Panc1 (cell line): Measurements from ENCODE around the gene LMF1. TPM values are rescaled to one million over a fixed set of nuclear protein-coding genes. Genes with fewer than 3 reads are reported as not detected.

ENCODE experiments used
- ATAC-seq: fragments of 200-7000 bp; cut with Tn5 transposase; 2 replicates; pipeline ENCODE4 v1.9.1; 2020; ENCODE audit warnings: mild to moderate bottlenecking, moderate library complexity
- BruUV-seq: library from RNA; stranded (reverse); fragments of 400-500 nt; replicated peaks from 2 replicates; lab custom pipeline; 2021; lab: Mats Ljungman, UMichigan
- CTCF ChIA-PET: fragments of 300-600 bp; sonication (Branson Sonifier 250); formaldehyde crosslinking; loops from one replicate; lab custom pipeline; 2022; ENCODE audit warnings: antibody characterized with exemption; lab: Charles Lee
- POLR2A ChIA-PET: fragments of 300-600 bp; sonication (Branson Sonifier 250); formaldehyde crosslinking; loops from one replicate; lab custom pipeline; 2022; ENCODE audit warnings: antibody characterized with exemption; lab: Charles Lee
- DNase-seq: peaks from one replicate; pipeline ENCODE4 v3.0.0-alpha.2; 2010; ENCODE audit warnings: low read depth, low spot score
- H3K27ac ChIP-seq: 2 replicates; pipeline ENCODE4 v1.5.1; 2011; ENCODE audit warnings: mild to moderate bottlenecking, low read length, inconsistent platforms
- H3K27me3 ChIP-seq: fragments of 200-500 bp; sonication (Bioruptor generic); 2 replicates; pipeline ENCODE4 v1.6.0; 2014; ENCODE audit warnings: low read length, inconsistent platforms; ENCODE audit not compliant: control insufficient read depth, insufficient read depth
- H3K36me3 ChIP-seq: fragments of 200-500 bp; sonication (Bioruptor generic); 2 replicates; pipeline ENCODE4 v1.5.1; 2014; ENCODE audit warnings: inconsistent platforms, mild to moderate bottlenecking, low read length, moderate library complexity; ENCODE audit not compliant: control insufficient read depth, insufficient read depth
- H3K4me1 ChIP-seq: 2 replicates; pipeline ENCODE4 v1.5.1; 2011; ENCODE audit warnings: inconsistent platforms, mild to moderate bottlenecking, low read length, moderate library complexity; ENCODE audit not compliant: control insufficient read depth, insufficient read depth
- H3K4me3 ChIP-seq, 2 experiments: 2 replicates each; pipeline ENCODE4 v1.5.1; 2011 to 2012; ENCODE audit warnings: low read depth in 2 of 2, low read length in 2 of 2, mild to moderate bottlenecking in 2 of 2, inconsistent platforms in 1 of 2, moderate library complexity in 1 of 2
- H3K9me3 ChIP-seq: fragments of 200-500 bp; sonication (Bioruptor generic); 2 replicates; pipeline ENCODE4 v1.5.1; 2014; ENCODE audit warnings: low read depth, mild to moderate bottlenecking, inconsistent platforms, low read length, moderate library complexity; ENCODE audit not compliant: control insufficient read depth, insufficient read depth
- POLR2AphosphoS5 ChIP-seq: IDR thresholded peaks from 2 replicates; pipeline ENCODE4 v1.6.1; 2012; ENCODE audit warnings: mild to moderate bottlenecking, low read depth, low read length, moderate library complexity
- SIN3A ChIP-seq: IDR thresholded peaks from 2 replicates; pipeline ENCODE4 v1.6.1; 2012; ENCODE audit warnings: low read depth, mild to moderate bottlenecking, low read length, moderate library complexity, borderline replicate concordance; ENCODE audit not compliant: insufficient read depth
- TCF7L2 ChIP-seq: IDR thresholded peaks from 2 replicates; pipeline ENCODE4 v1.6.1; 2011; ENCODE audit warnings: mild to moderate bottlenecking, low read depth, low read length, inconsistent platforms
- in situ Hi-C: cut with HindIII; loops from 2 replicates; pipeline ENCODE4 v1.10.0; 2016; ENCODE audit warnings: low sequenced_read_pairs, low pct_unique_long_range_greater_than_20kb
- intact Hi-C: fragments of 100-400 bp; cut with micrococcal nuclease; formaldehyde crosslinking; loops from one replicate; pipeline ENCODE4 v1.10.0; 2022; ENCODE audit not compliant: unreplicated experiment
- total RNA-seq: library from RNA; stranded (reverse); gene quantifications from one replicate; pipeline ENCODE4 v1.2.1, GENCODE V29; 2021; ENCODE audit not compliant: unreplicated experiment
- TF ChIP-seq, protein P1 (sequence below), 2 experiments: IDR thresholded peaks; 2 replicates each; pipeline ENCODE4 v1.6.1; 2011 to 2012; ENCODE audit warnings: low read depth in 2 of 2, control low read depth in 1 of 2, low read length in 1 of 2, mild to moderate bottlenecking in 1 of 2, moderate library complexity in 1 of 2; ENCODE audit not compliant: insufficient read depth in 1 of 2
- TF ChIP-seq, protein P2 (sequence below): fragments of 450-650 bp; IDR thresholded peaks from 2 replicates; pipeline ENCODE4 v1.5.1; 2017; ENCODE audit warnings: mild to moderate bottlenecking

LMF1 gene
- total RNA-seq, 1 experiment from 2014 or later = 24.3 TPM

DNA sequence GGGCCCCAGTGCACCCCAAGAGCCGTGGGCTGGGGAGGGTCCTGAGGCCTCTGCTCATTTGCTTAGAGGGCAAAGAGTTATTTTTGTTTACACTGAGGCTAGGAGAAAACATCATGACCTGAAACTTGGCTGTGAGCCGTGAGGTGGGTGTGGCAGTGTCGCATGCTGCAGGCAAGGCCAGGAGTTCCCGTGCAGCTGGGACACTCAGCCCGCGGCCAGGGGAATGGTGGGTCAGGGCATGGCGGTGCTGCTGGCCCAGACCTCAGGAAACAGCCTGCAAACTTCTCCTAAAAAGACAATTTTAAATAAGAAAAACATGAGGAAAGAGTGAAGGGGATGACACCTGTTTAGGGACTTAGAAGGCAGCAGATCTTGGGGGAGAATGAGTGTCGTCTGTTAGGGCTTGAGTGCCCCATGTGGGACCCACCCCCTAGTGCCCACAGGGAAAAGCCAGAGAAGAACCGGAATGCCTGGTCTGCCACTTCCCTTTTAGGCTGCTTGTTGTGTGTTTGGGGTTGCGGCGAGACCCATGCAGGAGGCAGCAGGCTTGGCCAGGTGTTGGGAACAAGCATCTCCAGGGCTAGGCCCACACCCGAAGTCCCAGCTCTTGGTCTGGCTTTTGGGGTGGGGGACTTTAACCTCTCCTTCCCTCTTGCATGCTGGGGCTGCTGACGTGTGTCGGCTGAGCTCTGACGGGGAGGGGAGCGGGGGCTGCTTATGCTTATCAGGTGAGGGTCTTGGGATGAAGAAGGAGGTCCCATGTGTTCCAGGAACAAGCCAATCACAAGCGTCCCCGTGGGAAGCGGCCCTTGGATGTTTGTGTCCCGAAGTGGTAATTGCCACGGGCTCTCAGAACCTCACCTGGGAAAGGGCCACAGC lies 89.3 kb downstream of the LMF1 start:
- in situ Hi-C loops (no loop called here), intact Hi-C loops (no loop called here)
- ATAC-seq (no peak), DNase-seq (no peak)
- Histone ChIP-seq H3K4me3 (no peak overlapping the region), H3K27ac (no peak overlapping the region), H3K9me3 (peaks cover 5% of the 10 kb centered on the region; the same call in 1 of the 2 replicates), H3K27me3 (no peaks in the 10 kb centered on the region), H3K36me3 (no peaks in the 10 kb centered on the region), H3K4me1 (no peaks in the 10 kb centered on the region)
- BruUV-seq = no TSS peak
- ChIA-PET CTCF (no interaction called here), POLR2A (no interaction called here)
- TF ChIP-seq POLR2AphosphoS5 = no peak
- TF ChIP-seq TCF7L2 = no peak
- TF ChIP-seq, protein P1, sequence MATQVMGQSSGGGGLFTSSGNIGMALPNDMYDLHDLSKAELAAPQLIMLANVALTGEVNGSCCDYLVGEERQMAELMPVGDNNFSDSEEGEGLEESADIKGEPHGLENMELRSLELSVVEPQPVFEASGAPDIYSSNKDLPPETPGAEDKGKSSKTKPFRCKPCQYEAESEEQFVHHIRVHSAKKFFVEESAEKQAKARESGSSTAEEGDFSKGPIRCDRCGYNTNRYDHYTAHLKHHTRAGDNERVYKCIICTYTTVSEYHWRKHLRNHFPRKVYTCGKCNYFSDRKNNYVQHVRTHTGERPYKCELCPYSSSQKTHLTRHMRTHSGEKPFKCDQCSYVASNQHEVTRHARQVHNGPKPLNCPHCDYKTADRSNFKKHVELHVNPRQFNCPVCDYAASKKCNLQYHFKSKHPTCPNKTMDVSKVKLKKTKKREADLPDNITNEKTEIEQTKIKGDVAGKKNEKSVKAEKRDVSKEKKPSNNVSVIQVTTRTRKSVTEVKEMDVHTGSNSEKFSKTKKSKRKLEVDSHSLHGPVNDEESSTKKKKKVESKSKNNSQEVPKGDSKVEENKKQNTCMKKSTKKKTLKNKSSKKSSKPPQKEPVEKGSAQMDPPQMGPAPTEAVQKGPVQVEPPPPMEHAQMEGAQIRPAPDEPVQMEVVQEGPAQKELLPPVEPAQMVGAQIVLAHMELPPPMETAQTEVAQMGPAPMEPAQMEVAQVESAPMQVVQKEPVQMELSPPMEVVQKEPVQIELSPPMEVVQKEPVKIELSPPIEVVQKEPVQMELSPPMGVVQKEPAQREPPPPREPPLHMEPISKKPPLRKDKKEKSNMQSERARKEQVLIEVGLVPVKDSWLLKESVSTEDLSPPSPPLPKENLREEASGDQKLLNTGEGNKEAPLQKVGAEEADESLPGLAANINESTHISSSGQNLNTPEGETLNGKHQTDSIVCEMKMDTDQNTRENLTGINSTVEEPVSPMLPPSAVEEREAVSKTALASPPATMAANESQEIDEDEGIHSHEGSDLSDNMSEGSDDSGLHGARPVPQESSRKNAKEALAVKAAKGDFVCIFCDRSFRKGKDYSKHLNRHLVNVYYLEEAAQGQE (IDR thresholded peaks at IDR 0.05; ENCODE audit: insufficient read depth in 1 of 2, low read depth in 2 of 2, low read length in 1 of 2) = no peak
- TF ChIP-seq, protein P2, sequence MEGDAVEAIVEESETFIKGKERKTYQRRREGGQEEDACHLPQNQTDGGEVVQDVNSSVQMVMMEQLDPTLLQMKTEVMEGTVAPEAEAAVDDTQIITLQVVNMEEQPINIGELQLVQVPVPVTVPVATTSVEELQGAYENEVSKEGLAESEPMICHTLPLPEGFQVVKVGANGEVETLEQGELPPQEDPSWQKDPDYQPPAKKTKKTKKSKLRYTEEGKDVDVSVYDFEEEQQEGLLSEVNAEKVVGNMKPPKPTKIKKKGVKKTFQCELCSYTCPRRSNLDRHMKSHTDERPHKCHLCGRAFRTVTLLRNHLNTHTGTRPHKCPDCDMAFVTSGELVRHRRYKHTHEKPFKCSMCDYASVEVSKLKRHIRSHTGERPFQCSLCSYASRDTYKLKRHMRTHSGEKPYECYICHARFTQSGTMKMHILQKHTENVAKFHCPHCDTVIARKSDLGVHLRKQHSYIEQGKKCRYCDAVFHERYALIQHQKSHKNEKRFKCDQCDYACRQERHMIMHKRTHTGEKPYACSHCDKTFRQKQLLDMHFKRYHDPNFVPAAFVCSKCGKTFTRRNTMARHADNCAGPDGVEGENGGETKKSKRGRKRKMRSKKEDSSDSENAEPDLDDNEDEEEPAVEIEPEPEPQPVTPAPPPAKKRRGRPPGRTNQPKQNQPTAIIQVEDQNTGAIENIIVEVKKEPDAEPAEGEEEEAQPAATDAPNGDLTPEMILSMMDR = no peak
- TF ChIP-seq SIN3A = no peak

DNA sequence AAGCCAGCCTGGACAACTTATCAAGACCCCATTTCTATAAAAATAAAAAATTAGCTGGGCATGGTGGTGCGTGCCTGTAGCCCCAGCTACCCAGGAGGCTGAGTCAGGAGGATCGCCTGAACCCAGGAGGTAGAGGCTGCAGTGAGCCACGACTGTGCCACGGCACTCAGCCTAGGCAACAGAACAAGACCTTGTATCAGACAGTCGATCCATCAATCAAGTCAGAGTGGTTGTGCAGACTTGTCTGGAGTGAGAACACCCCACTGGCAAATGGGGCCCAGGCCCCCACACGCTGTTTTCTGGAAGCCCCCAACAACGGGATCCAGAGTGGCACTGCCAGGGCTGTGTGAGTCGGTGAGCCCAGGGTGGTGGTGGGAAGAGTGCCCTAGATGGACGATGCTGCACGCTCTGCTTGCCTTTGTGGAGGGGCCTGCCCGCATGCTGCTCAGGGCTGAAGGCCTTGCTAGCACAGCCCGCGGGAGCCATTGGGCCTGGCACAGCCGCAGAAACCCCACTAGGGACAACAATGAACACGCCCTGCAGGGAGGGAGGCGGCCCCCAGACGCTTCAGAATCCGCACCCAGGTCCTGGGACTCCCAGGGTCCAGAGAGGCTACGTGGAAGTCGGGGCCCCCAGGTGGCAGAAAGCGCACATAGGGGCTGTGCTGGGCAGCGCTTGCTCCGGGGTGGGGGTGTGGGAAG lies 90.2 kb downstream of the LMF1 start:
- no peaks in the 10 kb centered on the region for H3K27me3 ChIP-seq

More for the DNA sequence above, 90.2 kb downstream of the LMF1 start:
- no peaks in the 10 kb centered on the region for H3K4me1 ChIP-seq
- DNase-seq (no peak), ATAC-seq (no peak)
- peaks cover 5% of the 10 kb centered on the region; the same call in 1 of the 2 replicates for H3K9me3 ChIP-seq
- ChIA-PET CTCF (no interaction called here), POLR2A (no interaction called here)
- no TSS peak for BruUV-seq
- H3K36me3 ChIP-seq = no peaks in the 10 kb centered on the region
- no peak overlapping the region for H3K4me3 ChIP-seq
- in situ Hi-C loops (no loop called here), intact Hi-C loops (no loop called here)
- H3K27ac ChIP-seq = no peak overlapping the region
- TF ChIP-seq, protein P2 = no peak
- TF ChIP-seq TCF7L2 = no peak
- TF ChIP-seq, protein P1 (IDR thresholded peaks at IDR 0.05; ENCODE audit: insufficient read depth in 1 of 2, low read depth in 2 of 2, low read length in 1 of 2) = no peak
- TF ChIP-seq SIN3A = no peak
- no peak for TF ChIP-seq POLR2AphosphoS5
